GDM1 (cell line): ENCODE data around the gene TRIP12.
"Not testable (repeated sequence)": the region's sequence is repeated elsewhere in the genome, so short reads cannot be mapped to it uniquely, and the experiment has no call there.

Experiments
- DNase-seq: peaks from one replicate; lab custom pipeline; 2025; lab: John Stamatoyannopoulos, UW

TRIP12 gene

DNA sequence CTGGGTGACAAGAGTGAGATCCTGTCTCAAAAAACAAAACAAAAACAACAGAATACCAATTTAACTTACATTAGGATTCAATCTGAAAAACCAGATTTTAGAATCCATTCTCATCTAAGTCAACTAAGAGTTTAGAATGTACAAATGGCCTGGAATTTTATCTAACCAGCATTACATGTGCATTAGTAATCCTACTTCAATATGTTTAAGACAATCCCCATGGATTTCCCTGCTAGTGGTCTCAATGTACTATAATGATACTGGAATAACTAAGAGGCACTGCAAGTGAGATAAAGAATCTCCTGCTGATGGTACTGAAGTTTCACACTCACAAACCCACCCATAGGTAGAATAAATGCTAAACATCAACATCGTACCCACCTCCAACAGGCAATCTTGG is 153.6 kb downstream of the TRIP12 start:
- no peak for DNase-seq

DNA sequence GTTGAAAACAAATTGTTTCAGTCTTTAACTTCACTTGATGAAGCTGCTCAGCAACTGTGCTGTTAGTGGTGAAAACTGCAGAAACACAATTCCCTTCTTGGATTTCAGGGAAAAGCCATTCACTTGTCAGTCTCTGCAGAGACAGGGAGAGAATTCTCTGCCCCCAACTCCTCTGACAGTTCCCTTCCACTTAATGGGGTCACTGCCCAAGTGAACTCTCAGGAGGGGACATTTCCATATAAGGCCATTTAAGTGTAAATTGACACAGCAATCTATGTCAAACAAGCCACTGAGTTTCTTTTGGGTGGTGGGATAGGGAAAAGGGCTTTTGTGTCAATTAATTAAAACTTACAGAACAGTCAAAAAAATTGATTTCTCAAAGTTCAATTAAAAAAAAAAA is 156.1 kb downstream of the TRIP12 start:
- no peak for DNase-seq

DNA sequence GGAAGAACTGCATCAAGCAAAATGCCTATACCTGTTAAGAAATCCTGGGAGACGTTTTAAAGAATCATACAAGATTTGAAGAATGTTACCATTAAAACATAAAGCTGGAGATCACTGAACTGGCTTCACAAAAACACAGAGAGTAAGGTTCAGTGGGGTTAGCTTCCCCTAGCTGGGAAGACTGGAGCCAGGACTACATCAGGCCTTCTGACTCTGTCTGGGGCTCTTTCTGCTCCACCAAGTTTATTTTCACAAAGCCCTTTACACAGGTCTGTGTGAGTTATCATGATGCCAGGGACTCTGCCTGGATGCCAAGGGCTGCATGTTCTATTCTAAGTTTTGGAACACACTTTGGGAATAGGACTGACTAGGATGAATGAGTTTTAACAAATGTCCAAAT is 160.1 kb downstream of the TRIP12 start:
- no peak for DNase-seq

DNA sequence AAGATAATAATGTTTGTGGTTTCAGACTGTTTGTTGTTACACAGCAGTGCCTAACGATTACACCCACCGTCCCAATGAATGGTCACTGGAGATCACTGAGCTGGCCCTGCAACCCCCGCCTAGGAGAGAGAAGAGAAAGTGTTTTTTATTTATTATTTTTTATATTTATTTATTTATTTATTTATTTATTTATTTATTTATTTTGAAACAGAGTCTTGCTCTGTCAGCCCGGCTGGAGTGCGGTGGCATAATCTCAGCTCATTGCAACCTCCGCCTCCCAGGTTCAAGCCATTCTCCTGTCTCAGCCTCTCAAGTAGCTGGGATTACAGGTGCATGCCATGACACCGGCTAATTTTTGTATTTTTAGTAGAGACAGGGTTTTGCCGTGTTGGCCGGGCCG is 164.3 kb downstream of the TRIP12 start:
- DNase-seq = not testable (repeated sequence)

DNA sequence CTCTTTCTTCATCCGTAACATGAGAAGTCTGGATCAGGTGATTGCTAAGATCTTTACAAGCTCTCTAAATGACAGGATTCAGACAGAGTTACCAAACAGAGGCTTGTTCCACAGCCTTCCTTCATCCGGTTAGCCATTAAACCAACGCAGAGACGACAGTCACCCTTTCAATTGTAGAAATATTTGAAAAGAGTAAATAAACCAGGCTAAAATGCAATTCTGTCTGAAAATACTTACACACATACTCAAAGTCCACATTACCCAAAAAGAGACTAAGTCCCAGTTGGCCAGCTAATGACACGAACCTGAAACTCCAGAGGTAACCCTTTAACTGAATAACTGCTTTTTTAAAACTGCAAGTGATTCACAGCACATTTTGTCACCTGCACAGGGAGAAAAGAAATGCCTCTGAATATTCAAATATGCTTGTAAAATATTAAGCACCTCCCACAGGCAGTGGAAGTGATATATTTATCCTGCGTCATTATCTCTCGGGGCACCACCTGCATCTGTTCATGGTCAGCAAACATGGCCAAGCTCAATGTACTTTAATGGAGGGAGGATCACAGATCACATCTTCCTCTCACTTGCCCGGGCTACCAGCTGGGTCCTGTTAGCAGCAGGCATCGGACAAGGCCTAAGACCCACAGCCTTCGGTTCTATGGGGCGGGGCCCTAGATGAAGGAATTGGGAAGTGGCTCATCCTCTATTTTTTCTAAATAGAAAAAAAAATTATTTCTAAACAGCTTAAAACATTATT is 168.7 kb downstream of the TRIP12 start:
- DNase-seq = no peak

DNA sequence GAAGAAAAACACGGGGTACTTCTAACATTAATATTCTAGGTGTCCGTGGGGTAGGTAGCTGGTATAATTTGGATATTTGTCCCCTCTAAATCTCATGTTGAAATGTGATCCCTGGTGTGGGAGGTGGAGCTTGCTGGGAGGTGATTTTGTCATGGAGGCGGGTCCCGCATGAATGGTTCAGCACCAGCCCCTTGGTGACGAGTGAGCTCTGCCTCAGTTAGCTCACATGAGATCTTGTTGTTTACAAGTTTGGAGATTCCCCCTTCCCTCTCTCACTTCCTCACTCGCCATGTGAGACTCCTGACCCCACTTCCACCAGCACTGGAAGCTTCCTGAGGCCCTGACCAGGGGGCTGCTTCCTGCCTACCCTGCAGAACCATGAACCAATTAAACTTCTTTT is 172.0 kb downstream of the TRIP12 start:
- DNase-seq = no peak

DNA sequence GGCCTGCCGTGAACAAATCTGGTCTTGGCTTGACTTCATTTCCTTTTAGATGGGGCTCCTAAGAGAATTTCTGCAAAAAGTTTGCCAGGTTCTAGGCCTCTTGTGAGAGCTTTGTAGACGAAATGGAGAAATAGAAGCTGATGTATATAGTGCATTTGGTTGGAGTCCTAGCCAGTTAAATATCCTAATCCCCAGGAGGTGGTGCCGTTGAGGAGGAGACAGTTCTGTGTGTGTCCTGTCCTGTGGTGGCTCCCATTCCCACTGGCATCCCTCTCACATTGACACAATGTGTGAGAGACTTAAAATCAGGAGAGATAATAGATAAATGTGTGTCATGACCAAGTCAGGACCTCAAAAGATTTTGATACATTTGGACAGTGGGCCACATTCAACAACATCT is 172.9 kb downstream of the TRIP12 start:
- no peak for DNase-seq

DNA sequence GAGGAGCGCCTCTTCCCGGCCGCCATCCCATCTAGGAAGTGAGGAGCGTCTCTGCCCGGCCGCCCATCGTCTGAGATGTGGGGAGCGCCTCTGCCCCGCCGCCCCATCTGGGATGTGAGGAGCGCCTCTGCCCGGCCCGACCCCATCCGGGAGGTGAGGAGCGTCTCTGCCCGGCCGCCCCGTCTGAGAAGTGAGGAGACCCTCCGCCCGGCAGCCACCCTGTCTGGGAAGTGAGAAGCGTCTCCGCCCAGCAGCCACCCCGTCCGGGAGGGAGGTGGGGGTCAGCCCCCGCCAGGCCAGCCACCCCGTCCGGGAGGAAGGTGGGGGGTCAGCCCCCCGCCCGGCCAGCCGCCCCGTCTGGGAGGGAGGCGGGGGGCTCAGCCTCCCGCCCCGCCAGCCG is 179.1 kb downstream of the TRIP12 start:
- not testable (repeated sequence) for DNase-seq

DNA sequence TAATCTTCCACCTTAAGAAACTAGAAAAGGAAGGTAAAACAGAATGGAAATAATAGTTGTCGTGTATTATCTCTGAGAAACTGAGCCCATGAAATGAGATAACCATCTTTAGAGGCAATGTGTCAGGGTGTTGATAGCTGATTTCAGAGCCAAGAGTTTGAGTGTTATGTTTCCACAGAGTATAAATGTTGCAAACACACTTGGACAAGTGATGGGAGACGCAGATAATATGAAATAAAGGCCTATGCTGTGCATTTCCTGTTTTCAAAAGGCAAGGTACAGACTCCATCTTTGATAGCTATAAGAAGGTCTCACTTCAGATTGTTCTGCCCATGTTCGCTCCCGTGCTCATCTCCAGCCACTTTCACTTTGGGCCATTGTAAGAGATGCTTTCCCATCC is 181.5 kb downstream of the TRIP12 start:
- DNase-seq = no peak

DNA sequence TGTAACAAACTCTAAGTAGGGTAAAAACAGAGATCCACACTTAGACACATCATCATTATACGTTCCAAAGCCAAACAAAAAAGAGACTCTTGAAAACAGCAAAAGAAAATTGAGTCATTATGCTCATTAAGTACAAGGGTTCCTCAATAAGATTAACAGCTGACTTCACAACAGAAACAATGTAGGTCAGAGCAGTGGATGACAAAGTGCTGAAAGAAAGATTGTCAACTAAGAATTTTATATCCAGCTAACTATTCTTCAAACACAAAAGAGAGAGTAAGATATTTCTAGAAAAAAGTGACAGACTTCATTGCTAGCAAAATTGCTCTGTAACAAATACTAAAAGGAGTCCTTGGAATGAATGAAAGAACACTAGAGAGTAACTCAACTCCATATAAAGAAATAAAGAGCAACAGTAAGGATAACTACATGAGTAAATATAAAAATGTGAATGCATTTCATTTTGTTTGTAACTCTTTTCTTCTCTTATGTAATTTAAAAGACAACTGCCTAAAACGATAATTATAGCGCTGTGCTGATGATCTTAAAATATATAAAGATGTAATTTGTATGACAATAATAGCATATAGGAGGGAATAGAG is 183.7 kb downstream of the TRIP12 start:
- DNase-seq = no peak

DNA sequence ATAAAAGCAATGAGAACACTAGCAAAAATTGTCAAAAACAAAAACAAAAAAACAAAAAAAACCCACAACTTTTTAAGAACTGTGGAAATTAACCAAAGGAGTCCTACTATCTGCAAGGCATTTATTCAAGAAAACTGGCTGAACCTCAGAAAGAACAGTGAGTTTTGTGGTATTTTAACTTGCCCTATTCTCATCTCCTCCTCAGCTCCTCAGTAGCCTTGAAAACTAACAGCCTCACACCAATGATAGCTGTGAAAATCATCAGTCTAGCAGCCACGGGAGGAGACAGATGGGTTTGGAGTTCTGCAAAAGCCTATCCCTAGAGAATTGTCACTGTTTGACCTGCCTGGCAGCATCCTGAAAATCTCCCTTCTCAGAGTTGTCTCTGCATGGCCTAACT is 187.4 kb downstream of the TRIP12 start:
- DNase-seq = no peak

DNA sequence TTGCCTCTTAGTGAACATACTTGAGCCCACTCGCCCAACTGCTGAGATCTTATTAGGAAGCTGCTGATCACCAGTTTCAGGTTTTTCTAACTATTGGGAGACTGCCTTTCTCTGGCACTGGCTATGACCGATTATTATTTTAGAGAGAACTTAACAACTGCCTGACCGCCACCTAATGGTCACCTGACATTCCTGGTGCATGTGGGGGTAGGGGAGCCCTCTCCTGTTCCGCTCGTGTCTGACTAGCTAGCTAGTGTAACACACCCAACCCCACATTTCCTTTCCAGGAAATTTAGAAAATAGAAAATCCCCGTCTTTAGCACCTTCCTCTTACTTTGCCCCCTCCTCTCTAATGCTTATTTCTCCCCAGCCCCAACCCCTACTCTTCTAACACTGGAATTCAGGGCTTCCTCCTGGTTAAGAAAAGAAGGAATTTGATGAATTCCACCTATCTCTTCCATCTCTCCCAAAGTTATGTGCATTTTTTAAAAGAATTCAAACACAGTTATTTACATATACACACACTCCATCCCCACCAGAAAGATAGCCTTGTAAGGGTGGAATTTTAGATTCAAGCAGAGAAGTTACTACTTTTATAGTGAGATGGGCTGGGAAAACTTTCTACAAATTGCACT is 188.1 kb downstream of the TRIP12 start:
- no peak for DNase-seq

DNA sequence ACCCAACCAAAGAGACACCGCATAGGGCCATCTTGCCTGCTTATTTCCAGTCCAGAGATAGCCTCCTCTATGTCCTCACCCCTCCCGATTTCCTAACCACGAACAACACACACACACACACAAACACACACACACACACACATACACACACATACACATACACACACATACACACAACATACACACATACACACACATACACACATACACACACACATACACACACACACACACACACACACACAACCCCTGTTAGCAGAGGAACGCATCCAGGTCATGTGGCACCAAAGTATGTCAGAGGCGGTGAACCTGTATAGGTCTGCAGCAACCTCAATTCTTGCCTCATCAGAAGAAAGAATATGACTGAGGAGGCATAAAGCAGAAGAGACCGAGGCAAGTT is 188.9 kb downstream of the TRIP12 start:
- DNase-seq = no peak

DNA sequence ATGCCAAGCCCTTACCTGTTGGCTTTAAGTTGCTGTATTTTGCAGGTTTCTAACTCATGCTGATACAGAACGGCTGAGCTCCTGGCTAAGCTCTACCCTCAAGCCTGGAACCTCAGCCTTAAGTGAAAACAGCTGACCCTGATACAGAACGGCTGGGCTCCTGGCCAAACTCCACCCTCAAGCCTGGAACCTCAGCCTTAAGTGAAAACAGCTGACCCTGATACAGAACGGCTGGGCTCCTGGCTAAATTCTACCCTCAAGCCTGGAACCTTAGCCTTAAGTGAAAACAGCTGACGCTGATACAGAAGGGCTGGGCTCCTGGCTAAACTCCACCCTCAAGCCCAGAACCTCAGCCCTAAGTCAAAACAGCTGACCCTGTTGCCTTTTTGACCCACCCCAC is 189.9 kb downstream of the TRIP12 start:
- DNase-seq = no peak

DNA sequence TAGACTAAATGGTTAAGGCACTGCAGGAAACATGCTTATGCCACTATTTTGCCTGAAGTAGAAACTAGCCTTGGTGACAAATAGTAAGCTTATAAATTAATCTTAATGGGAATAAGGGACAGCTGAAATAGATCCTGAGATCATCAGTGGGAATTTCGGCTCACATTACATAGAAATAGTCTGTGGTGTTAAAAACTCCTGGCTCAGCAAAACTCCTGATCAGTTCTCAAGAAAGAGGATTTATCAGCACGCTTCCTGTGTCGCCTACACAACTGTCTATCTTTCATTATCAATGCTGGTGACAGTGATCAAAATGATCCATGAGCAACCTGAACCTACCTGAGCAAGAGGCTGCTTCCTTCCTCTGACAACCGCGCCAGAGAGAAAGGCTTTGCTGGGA is 190.4 kb downstream of the TRIP12 start:
- DNase-seq = no peak

DNA sequence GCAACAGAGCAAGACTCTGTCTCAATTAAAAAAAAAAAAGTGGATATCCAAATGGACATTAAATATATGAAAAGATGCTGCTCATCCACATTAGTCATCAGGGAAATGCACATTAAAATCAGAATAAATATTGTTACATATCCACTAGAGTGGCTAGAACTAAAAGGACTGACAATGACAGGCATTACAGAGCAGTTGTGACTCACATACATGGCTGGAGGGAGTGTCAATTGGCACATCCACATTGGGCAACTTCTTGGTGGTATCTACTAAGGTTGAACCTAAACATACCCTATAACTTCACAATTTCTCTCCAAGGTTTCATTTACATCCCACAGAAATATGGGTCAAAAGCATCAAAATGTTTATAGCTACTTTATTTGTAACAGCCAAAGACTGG is 193.4 kb downstream of the TRIP12 start:
- DNase-seq = no peak

DNA sequence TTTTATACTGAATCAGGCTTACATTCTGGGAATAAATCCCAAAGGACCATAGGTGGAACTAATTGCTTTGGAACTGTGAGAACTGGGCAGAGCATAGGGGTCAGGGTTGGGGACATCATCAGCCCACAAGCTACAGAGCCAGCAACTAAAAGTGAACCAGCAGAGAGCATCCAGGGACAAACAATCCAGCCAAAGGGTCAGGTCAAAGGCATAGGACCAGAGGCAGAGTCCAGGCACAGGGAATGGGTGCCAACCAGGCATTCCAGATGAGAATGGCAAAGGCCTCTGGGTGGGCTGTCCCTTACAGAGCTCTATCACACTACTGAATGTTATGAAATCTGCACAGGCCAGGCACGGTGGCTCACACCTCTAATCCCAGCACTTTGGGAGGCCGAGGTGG is 195.2 kb downstream of the TRIP12 start:
- DNase-seq = no peak

DNA sequence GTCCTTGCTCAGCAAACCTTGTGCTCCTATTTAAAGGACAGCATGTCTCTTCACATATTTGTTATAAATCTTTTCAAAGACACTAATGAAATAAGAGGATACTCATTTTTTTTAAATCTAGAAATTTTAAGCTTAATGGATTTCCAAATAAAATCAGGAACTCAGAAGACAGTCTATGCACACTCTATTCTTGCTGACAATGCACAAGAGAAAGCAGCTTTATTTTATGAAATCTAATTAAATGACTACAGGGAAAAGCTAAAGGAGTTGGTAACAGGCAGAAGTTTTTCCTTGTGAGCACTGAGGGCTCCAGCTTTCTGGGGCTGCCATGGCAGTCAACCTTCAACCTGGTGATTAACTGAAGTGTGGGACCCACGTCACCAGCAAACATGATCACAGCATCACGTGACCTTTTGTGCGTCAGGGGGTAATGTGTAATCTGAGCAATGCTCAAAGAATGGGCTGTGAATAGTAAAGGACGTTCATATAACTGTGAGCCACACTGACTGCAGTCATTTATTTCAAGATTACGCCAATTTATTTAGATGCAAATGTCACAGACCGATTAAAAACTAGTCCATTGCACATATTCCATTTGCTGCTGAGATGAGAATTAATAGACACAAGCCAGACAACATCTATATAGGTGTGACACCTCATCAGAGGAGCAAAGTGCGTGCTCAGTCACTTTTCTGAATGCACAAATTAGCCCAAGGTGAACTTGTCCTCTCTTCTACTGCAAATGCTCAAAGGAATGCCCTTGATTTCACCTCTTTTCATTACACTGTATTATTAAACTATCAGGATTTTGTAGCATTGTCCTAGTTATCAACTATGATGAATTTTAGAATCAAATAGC is 195.9 kb downstream of the TRIP12 start:
- DNase-seq = no peak

DNA sequence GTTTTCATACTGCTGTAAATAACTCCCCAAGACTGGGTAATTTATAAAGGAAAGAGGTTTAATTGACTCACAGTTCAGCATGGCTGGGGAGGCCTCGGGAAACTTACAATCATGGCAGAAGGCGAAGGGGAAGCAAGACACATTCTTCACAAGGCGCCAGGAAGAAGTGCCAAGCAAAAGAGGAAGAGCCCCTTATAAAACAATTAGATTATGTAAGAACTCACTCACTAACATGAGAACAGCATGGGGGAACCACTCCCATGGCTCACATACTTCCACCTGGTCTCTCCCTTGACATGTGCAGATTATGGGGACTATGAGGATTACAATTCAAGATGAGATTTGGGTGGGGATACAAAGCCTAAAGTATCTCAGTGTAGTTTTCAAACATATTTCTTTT is 198.6 kb downstream of the TRIP12 start:
- not testable (repeated sequence) for DNase-seq

DNA sequence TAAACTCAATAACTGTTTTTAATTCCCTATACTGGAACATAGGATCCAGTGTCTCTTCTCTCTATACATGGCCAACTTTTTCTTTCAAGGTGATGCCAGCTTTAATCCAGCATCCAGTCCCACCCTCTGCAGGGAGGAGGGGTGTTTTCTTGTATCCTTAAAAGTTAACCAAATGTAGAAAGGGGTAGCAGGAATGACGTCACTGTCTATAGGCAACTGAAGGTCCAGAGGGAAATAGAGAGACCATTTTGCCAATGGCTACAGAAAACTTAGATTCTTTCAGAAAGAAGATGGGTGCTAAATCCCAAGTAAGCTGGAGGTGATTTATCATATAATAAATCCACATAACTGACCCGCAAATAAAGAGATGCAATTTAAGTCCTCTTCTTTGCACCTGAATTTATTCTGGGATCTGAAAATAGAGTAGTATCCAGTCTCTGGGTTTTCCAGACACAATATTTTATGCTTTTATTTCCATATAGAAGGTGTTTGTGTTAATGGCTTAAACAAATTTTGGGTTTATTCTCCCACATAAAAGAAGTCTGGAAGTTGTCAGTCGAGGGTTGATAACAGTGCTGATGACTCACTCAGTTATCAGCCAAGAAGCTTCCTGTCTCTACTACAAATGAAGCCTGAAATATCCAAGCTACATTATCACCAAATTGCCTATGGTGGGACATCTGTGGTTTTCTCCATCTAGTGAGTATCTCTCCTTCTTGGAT is 201.7 kb downstream of the TRIP12 start:
- no peak for DNase-seq

DNA sequence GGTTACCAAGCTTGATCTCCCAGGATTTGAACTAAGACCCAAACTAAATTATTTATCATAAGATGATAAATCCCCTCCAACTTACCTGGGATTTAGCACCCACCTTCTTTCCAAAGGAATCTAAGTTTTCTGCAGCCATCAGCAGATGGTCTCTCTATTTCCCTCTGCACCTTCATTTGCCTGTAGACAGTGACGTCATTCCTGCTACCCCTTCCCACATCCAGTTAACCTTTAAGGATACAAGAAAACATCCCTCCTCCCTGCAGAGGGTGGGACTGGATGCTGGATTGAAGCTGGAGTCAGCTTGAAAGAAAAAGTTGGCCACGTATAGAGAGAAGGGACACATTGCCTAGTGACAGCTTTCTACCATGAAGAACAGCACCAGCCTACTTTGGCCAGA is 203.8 kb downstream of the TRIP12 start:
- no peak for DNase-seq
